HepG2 (cell line): Measurements from ENCODE around the gene PLCB1. TPM values are rescaled to one million over a fixed set of nuclear protein-coding genes. Genes with fewer than 3 reads are reported as not detected.

Experiments used
- CCDC6 ChIP-seq: sonication (generic); formaldehyde crosslinking; IDR thresholded peaks from 2 replicates; pipeline ENCODE4 v1.8.1; 2022; ENCODE audit warnings: mild to moderate bottlenecking, missing genetic modification reagents, moderate library complexity
- CHD2 ChIP-seq: IDR thresholded peaks from 2 replicates; pipeline ENCODE4 v1.6.1; 2011; ENCODE audit warnings: low read depth, low read length, improper control_type of control experiment
- DNMT3B ChIP-seq: conservative IDR thresholded peaks from 2 replicates; pipeline ENCODE4 v1.6.1; 2016; ENCODE audit warnings: missing biosample characterization, control low read depth
- FOXJ3 ChIP-seq: sonication (generic); formaldehyde crosslinking; IDR thresholded peaks from 2 replicates; pipeline ENCODE4 v1.4.0; 2020; ENCODE audit warnings: missing genetic modification reagents, mild to moderate bottlenecking, borderline replicate concordance
- HNF4G ChIP-seq, 2 experiments: sonication (generic) in 1 of 2; formaldehyde crosslinking in 1 of 2; IDR thresholded peaks; 2 replicates each; pipeline versions ENCODE4 v1.4.0 to v1.6.1; 2011 to 2020; ENCODE audit warnings: borderline replicate concordance in 2 of 2, low read depth in 2 of 2, mild to moderate bottlenecking in 2 of 2, low read length in 1 of 2, missing genetic modification reagents in 1 of 2, moderate library complexity in 1 of 2
- MAFG ChIP-seq: sonication (generic); formaldehyde crosslinking; IDR thresholded peaks from 2 replicates; pipeline ENCODE4 v1.5.1; 2020; ENCODE audit warnings: mild to moderate bottlenecking, missing genetic modification reagents
- MLXIP ChIP-seq: sonication (generic); formaldehyde crosslinking; IDR thresholded peaks from 2 replicates; pipeline ENCODE4 v1.9.0; 2021; ENCODE audit warnings: missing genetic modification reagents, borderline replicate concordance
- PRDM10 ChIP-seq: sonication (generic); formaldehyde crosslinking; IDR thresholded peaks from 2 replicates; pipeline ENCODE4 v1.4.0; 2020; ENCODE audit warnings: low read depth, missing genetic modification reagents
- SCMH1 ChIP-seq: sonication (generic); formaldehyde crosslinking; IDR thresholded peaks from 2 replicates; pipeline ENCODE4 v1.9.0; 2021; ENCODE audit warnings: missing genetic modification reagents, mild to moderate bottlenecking, borderline replicate concordance
- SPEN ChIP-seq: sonication (generic); formaldehyde crosslinking; IDR thresholded peaks from 2 replicates; pipeline ENCODE4 v1.5.1; 2020; ENCODE audit warnings: low read depth, mild to moderate bottlenecking, missing genetic modification reagents
- TFDP1 ChIP-seq: IDR thresholded peaks from 2 replicates; pipeline ENCODE4 v1.6.1; 2016; ENCODE audit warnings: missing compliant biosample characterization, missing genetic modification reagents, borderline replicate concordance
- THAP11 ChIP-seq: IDR thresholded peaks from 2 replicates; pipeline ENCODE4 v1.6.1; 2016; ENCODE audit warnings: missing biosample characterization, missing genetic modification reagents
- ZBED4 ChIP-seq: sonication (generic); formaldehyde crosslinking; IDR thresholded peaks from 2 replicates; pipeline ENCODE4 v1.4.0; 2020; ENCODE audit warnings: missing genetic modification reagents, borderline replicate concordance
- ZNF136 ChIP-seq: sonication (generic); formaldehyde crosslinking; IDR thresholded peaks from 2 replicates; pipeline ENCODE4 v1.8.1; 2022; ENCODE audit warnings: low read depth, mild to moderate bottlenecking, moderate library complexity, missing genetic modification reagents
- ZSCAN12 ChIP-seq: sonication (generic); formaldehyde crosslinking; IDR thresholded peaks from 2 replicates; pipeline ENCODE4 v1.9.0; 2021; ENCODE audit warnings: mild to moderate bottlenecking, missing genetic modification reagents
- polyA plus RNA-seq, 8 experiments: library from polyadenylated mRNA; depleted of rRNA in 3 of 8; stranded (reverse) in 7 of 8; unstranded in 1 of 8; fragments of >200 nt; fragmentation: Illumina TruSeq in 4 of 8; extraction: Trizol in 4 of 8; gene quantifications; 2 replicates each; pipeline versions ENCODE4 v1.2.1 to v1.2.3, GENCODE V29; 2011 to 2016; ENCODE audit warnings: low read depth in 4 of 8, missing spikeins in 1 of 8, mixed read lengths in 1 of 8; ENCODE audit not compliant: insufficient read depth in 1 of 8
- total RNA-seq, 5 experiments: library from RNA; depleted of rRNA; stranded (reverse); fragments of >200 nt; fragmentation: Illumina TruSeq; extraction: Trizol; gene quantifications; 2 replicates each; pipeline ENCODE4 v1.2.3, GENCODE V29; 2016; ENCODE audit warnings: low read depth in 1 of 5

Gene PLCB1
- total and polyA plus RNA-seq, 2 of the 13 experiments (the other 11 are each of a cell fraction or from before 2014, with no cell fraction given), result 42.4 to 55.9 TPM

- TF ChIP-seq TFDP1, result peak; percentile 68; the same call in 1 of the 2 replicates
- TF ChIP-seq SPEN (CRISPR knock-in tag), result peak; percentile 81; the same call in 1 of the 2 replicates
- peak; percentile 22; the same call in 1 of the 2 replicates for TF ChIP-seq HNF4G (IDR thresholded peaks at IDR 0.05; ENCODE audit: borderline replicate concordance, low read depth, low read length)
- TF ChIP-seq HNF4G (CRISPR knock-in tag; IDR thresholded peaks at IDR 0.05; ENCODE audit: borderline replicate concordance, low read depth), result peak; percentile 44; the same call in 1 of the 2 replicates
- TF ChIP-seq ZBED4, result peak; percentile 72; the same call in 1 of the 2 replicates
- no peak for TF ChIP-seq ZSCAN12 (CRISPR knock-in tag)
- peak; percentile 52; the same call in 1 of the 2 replicates for TF ChIP-seq PRDM10 (CRISPR knock-in tag)
- TF ChIP-seq DNMT3B (CRISPR knock-in tag), result 0 out of 2 replicates have a peak, but pooled peaks have one; percentile 58
- no peak for TF ChIP-seq ZNF136 (CRISPR knock-in tag)
- peak; percentile 64 for TF ChIP-seq THAP11
- no peak for TF ChIP-seq MLXIP (CRISPR knock-in tag)
- TF ChIP-seq MAFG (CRISPR knock-in tag), result no peak
- TF ChIP-seq SCMH1 (CRISPR knock-in tag), result no peak
- TF ChIP-seq CCDC6, result no peak; the same call in none of the 2 replicates
- TF ChIP-seq FOXJ3 (CRISPR knock-in tag), result no peak
- peak; percentile 32 for TF ChIP-seq CHD2
These were observed at the start of gene PLCB1 (continued) for GRCh38 chr20:8131598-8132483.
